H1 (cell line): Measurements from ENCODE around the gene SMIM13. TPM values are rescaled to one million over a fixed set of nuclear protein-coding genes. Genes with fewer than 3 reads are reported as not detected.

Experiments used
- ASH2L ChIP-seq: fragments of 200-600, 300-600 bp; sonication (generic); IDR thresholded peaks from one replicate; pipeline ENCODE4 v1.7.1; 2017; ENCODE audit warnings: low read length
- BRCA1 ChIP-seq: IDR thresholded peaks from 2 replicates; pipeline ENCODE4 v1.6.1; 2012; ENCODE audit warnings: low read depth, low read length, improper control_type of control experiment
- EZH2 ChIP-seq: fragments of 200-600 bp; sonication (generic); IDR thresholded peaks from 2 replicates; pipeline ENCODE4 v1.7.1; 2012; ENCODE audit warnings: low read depth, mild to moderate bottlenecking, moderate library complexity, low read length, inconsistent platforms; ENCODE audit not compliant: severe bottlenecking
- SIX5 ChIP-seq: IDR thresholded peaks from 2 replicates; pipeline ENCODE4 v1.6.1; 2011; ENCODE audit warnings: mild to moderate bottlenecking, low read depth, low read length
- polyA plus RNA-seq, 7 experiments: library from polyadenylated mRNA; depleted of rRNA in 3 of 7; stranded (reverse) in 5 of 7; unstranded in 2 of 7; fragments of >200 nt in 5 of 7; fragments of 200-250 nt in 2 of 7; gene quantifications; 1 replicate in 5 of 7; 2 replicates in 1 of 7; 4 replicates in 1 of 7; pipeline versions ENCODE4 v1.2.1 to v1.2.3, GENCODE V29; 2011 to 2013; ENCODE audit warnings: missing spikeins in 2 of 7, mixed read lengths in 2 of 7
- total RNA-seq: library from RNA; stranded (reverse); fragmentation: NEBNext Ultra II Directional; extraction: Animal tissue kit (Norgen Biotek cat#: 25700); gene quantifications from 2 replicates; pipeline ENCODE4 v1.2.1, GENCODE V29; 2021
- TF ChIP-seq, protein P1 (sequence below): IDR thresholded peaks from 2 replicates; pipeline ENCODE4 v1.6.1; 2012; ENCODE audit warnings: inconsistent platforms

Gene SMIM13
- total and polyA plus RNA-seq, 2 of the 8 experiments (the other 6 are each of a cell fraction or from before 2014, with no cell fraction given), result 1.7 to 10.6 TPM

DNA sequence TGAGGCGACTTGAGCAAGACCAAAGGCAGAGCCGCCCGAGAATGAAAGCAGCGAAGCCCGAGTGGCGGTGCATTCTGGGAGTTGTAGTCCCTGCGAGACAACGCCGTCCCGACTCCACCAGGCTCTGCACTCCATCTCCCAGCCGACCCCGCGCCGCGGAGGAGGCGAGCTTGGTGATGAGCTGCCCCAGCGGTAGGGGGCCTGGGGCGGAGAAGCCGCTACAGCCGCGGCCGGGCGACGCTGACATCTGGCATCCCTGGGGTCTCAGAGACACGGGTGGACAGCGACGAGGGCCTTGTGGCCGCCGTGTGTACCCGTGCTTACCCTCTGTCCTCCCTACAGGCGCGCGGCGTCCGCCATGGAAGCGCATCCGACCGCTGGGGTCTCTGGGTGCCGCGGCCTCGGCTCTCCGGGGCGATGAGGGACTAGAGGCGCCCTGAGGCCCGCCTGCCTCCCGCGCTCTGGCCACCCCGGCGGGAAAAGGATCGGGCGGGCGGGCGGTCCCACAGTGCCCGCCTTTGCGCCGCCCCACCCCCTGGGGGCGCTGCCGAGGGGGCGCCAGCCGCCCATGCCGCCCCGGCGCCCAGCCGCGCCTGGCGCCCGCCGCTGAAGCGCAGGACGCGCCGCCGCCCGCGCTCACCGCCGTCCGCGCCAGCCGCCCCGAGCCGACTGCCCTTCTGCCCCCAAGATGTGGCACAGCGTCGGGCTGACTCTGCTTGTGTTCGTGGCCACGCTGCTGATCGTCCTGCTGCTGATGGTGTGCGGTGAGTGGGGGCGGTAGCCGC, at the start of gene SMIM13 (continued):
- TF ChIP-seq BRCA1, result no peak
- no peak for TF ChIP-seq EZH2
- TF ChIP-seq ASH2L, result peak; percentile 72
- TF ChIP-seq, protein P1, sequence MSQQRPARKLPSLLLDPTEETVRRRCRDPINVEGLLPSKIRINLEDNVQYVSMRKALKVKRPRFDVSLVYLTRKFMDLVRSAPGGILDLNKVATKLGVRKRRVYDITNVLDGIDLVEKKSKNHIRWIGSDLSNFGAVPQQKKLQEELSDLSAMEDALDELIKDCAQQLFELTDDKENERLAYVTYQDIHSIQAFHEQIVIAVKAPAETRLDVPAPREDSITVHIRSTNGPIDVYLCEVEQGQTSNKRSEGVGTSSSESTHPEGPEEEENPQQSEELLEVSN, result peak; percentile 66
- TF ChIP-seq SIX5, result peak; percentile 86
